Activated naive CD4-positive, alpha-beta T cell treated with anti-CD3 and anti-CD28 coated beads, Interleukin-2, amount 50 U/mL, for 72 hours (primary cell): Measurements from ENCODE around the gene FRMD5. TPM values are rescaled to one million over a fixed set of nuclear protein-coding genes. Genes with fewer than 3 reads are reported as not detected.

Experiments used
- ATAC-seq, 2 donors: fragments of 150-1000 bp; cut with Tn5 transposase; 2 replicates each; pipeline ENCODE4 v1.10.0; 2021; ENCODE audit warnings: mild to moderate bottlenecking in 2 of 2, moderate library complexity in 2 of 2
- DNase-seq, 2 donors: peaks; one replicate each; pipeline ENCODE4 v3.0.0; 2021 to 2022; ENCODE audit warnings: low spot score in 2 of 2
- H3K27ac Mint-ChIP-seq, 2 donors: one replicate each; pipeline ENCODE4 v1.8.0; 2022; ENCODE audit warnings: mild to moderate bottlenecking in 2 of 2, mixed read lengths in 2 of 2
- H3K36me3 Mint-ChIP-seq, 2 donors: one replicate each; pipeline ENCODE4 v1.8.0; 2022; ENCODE audit warnings: mixed read lengths in 2 of 2
- H3K9me3 Mint-ChIP-seq, 2 donors: one replicate each; pipeline ENCODE4 v1.8.0; 2022; ENCODE audit warnings: mixed read lengths in 2 of 2
- total RNA-seq, 2 donors: library from RNA; stranded (reverse); gene quantifications; one replicate each; pipeline ENCODE4 v1.2.3, GENCODE V29; 2022

Gene FRMD5
- total RNA-seq, 2 donors from 2014 or later = 0.93 to 2.8 TPM

- no peak for ATAC-seq
- DNase-seq = no peak
- no peaks in the 10 kb centered on the region for H3K36me3 Mint-ChIP-seq
- no peaks in the 10 kb centered on the region for H3K9me3 Mint-ChIP-seq
- no peak overlapping the region for H3K27ac Mint-ChIP-seq
Observed at GRCh38 chr15:44130778-44131177, 64.3 kb downstream of the FRMD5 start.

- Mint-ChIP-seq H3K36me3 (no peaks in the 10 kb centered on the region), H3K9me3 (no peaks in the 10 kb centered on the region)
Observed at GRCh38 chr15:44129911-44130310, 65.2 kb downstream of the FRMD5 start.

GRCh38 chr15:44128443-44128842, 66.6 kb downstream of the FRMD5 start:
- no peaks in the 10 kb centered on the region for H3K9me3 Mint-ChIP-seq

More at GRCh38 chr15:44129911-44130310, 65.2 kb downstream of the FRMD5 start:
- ATAC-seq (no peak), DNase-seq (no peak)
- H3K27ac Mint-ChIP-seq = no peak overlapping the region

GRCh38 chr15:44125879-44126278, 69.2 kb downstream of the FRMD5 start:
- H3K9me3 Mint-ChIP-seq = no peaks in the 10 kb centered on the region
- H3K36me3 Mint-ChIP-seq = no peaks in the 10 kb centered on the region
- DNase-seq = no peak
- no peak overlapping the region for H3K27ac Mint-ChIP-seq
- ATAC-seq = no peak

More at GRCh38 chr15:44128443-44128842, 66.6 kb downstream of the FRMD5 start:
- DNase-seq (no peak), ATAC-seq (no peak)
- Mint-ChIP-seq H3K27ac (no peak overlapping the region), H3K36me3 (no peaks in the 10 kb centered on the region)

- Mint-ChIP-seq H3K9me3 (no peaks in the 10 kb centered on the region), H3K27ac (no peak overlapping the region), H3K36me3 (no peaks in the 10 kb centered on the region)
- ATAC-seq = no peak
- no peak for DNase-seq
Observed at GRCh38 chr15:44102675-44103254, 92.3 kb downstream of the FRMD5 start.

GRCh38 chr15:44101944-44102343, 93.1 kb downstream of the FRMD5 start:
- no peak for DNase-seq
- no peak for ATAC-seq
- Mint-ChIP-seq H3K27ac (no peak overlapping the region), H3K36me3 (no peaks in the 10 kb centered on the region), H3K9me3 (no peaks in the 10 kb centered on the region)

GRCh38 chr15:44101286-44101685, 93.8 kb downstream of the FRMD5 start:
- no peaks in the 10 kb centered on the region for H3K36me3 Mint-ChIP-seq
- ATAC-seq (no peak), DNase-seq (no peak)
- H3K27ac Mint-ChIP-seq = no peak overlapping the region
- H3K9me3 Mint-ChIP-seq = no peaks in the 10 kb centered on the region

- H3K36me3 Mint-ChIP-seq = no peaks in the 10 kb centered on the region
- ATAC-seq (no peak), DNase-seq (no peak)
- H3K27ac Mint-ChIP-seq = no peak overlapping the region
- no peaks in the 10 kb centered on the region for H3K9me3 Mint-ChIP-seq
Observed at GRCh38 chr15:44099671-44100070, 95.4 kb downstream of the FRMD5 start.

- DNase-seq = no peak
- ATAC-seq = no peak
- no peak overlapping the region for H3K27ac Mint-ChIP-seq
- no peaks in the 10 kb centered on the region for H3K9me3 Mint-ChIP-seq
- no peaks in the 10 kb centered on the region for H3K36me3 Mint-ChIP-seq
Observed at GRCh38 chr15:44097552-44097951, 97.5 kb downstream of the FRMD5 start.

- H3K9me3 Mint-ChIP-seq = no peaks in the 10 kb centered on the region
- H3K36me3 Mint-ChIP-seq = no peaks in the 10 kb centered on the region
- H3K27ac Mint-ChIP-seq = no peak overlapping the region
- ATAC-seq (no peak), DNase-seq (no peak)
Observed at GRCh38 chr15:44096596-44096995, 98.5 kb downstream of the FRMD5 start.

- ATAC-seq = no peak
- no peak overlapping the region for H3K27ac Mint-ChIP-seq
- H3K9me3 Mint-ChIP-seq = no peaks in the 10 kb centered on the region
Observed at GRCh38 chr15:44094781-44095180, 100.3 kb downstream of the FRMD5 start.

GRCh38 chr15:44093836-44094235, 101.2 kb downstream of the FRMD5 start:
- ATAC-seq = no peak
- DNase-seq = no peak
- Mint-ChIP-seq H3K36me3 (no peaks in the 10 kb centered on the region), H3K9me3 (no peaks in the 10 kb centered on the region), H3K27ac (no peak overlapping the region)

More at GRCh38 chr15:44094781-44095180, 100.3 kb downstream of the FRMD5 start:
- DNase-seq = no peak
- H3K36me3 Mint-ChIP-seq = no peaks in the 10 kb centered on the region

- DNase-seq = no peak
- H3K27ac Mint-ChIP-seq = peak overlapping the region in 1 of 2 donors; percentile 1
- no peaks in the 10 kb centered on the region for H3K36me3 Mint-ChIP-seq
- no peaks in the 10 kb centered on the region for H3K9me3 Mint-ChIP-seq
- no peak for ATAC-seq
Observed at GRCh38 chr15:44092221-44092620, 102.8 kb downstream of the FRMD5 start.

GRCh38 chr15:44087578-44088465, 107.2 kb downstream of the FRMD5 start:
- H3K9me3 Mint-ChIP-seq = no peaks in the 10 kb centered on the region
- H3K36me3 Mint-ChIP-seq = no peaks in the 10 kb centered on the region
- no peak for DNase-seq
- H3K27ac Mint-ChIP-seq = no peak overlapping the region
- ATAC-seq = no peak

GRCh38 chr15:44084770-44085169, 110.3 kb downstream of the FRMD5 start:
- Mint-ChIP-seq H3K36me3 (no peaks in the 10 kb centered on the region), H3K9me3 (no peaks in the 10 kb centered on the region), H3K27ac (no peak overlapping the region)
- no peak for ATAC-seq
- no peak for DNase-seq

GRCh38 chr15:44084171-44084570, 110.9 kb downstream of the FRMD5 start:
- H3K27ac Mint-ChIP-seq = no peak overlapping the region
- no peak for DNase-seq
- H3K36me3 Mint-ChIP-seq = no peaks in the 10 kb centered on the region
- H3K9me3 Mint-ChIP-seq = no peaks in the 10 kb centered on the region
- no peak for ATAC-seq

- no peak for ATAC-seq
- Mint-ChIP-seq H3K9me3 (no peaks in the 10 kb centered on the region), H3K36me3 (no peaks in the 10 kb centered on the region), H3K27ac (no peak overlapping the region)
- no peak for DNase-seq
Observed at GRCh38 chr15:44082558-44083157, 112.4 kb downstream of the FRMD5 start.
